Brain microvascular endothelial cell (primary cell): Measurements from ENCODE around the gene ZNF701.
"Not testable (repeated sequence)": the region's sequence is repeated elsewhere in the genome, so short reads cannot be mapped to it uniquely, and the experiment has no call there.

ENCODE experiments used
- DNase-seq: peaks from one replicate; pipeline ENCODE4 v3.0.0-alpha.2; 2020
- H3K27ac ChIP-seq: fragments of 250-450 bp; sonication (Bioruptor Pico); 2 replicates; pipeline ENCODE4 v1.5.1; 2020; ENCODE audit warnings: mild to moderate bottlenecking, moderate library complexity
- H3K27me3 ChIP-seq: fragments of 250-450 bp; sonication (Bioruptor Pico); replicated peaks from 2 replicates; pipeline ENCODE4 v1.5.1; 2020; ENCODE audit warnings: mild to moderate bottlenecking
- H3K36me3 ChIP-seq: fragments of 250-450 bp; sonication (Bioruptor Pico); replicated peaks from 2 replicates; pipeline ENCODE4 v1.5.1; 2020; ENCODE audit warnings: mild to moderate bottlenecking
- H3K4me3 ChIP-seq: 2 replicates; pipeline ENCODE4 v1.5.1; 2011; ENCODE audit warnings: low read depth, mild to moderate bottlenecking, control low read depth, low read length, moderate library complexity
- in situ Hi-C: cut with HindIII; loops from 2 replicates; pipeline ENCODE4 v1.10.0; 2017; ENCODE audit warnings: low sequenced_read_pairs, low pct_ligation_motif_present
- TF ChIP-seq, protein P1 (sequence below): IDR thresholded peaks from 2 replicates; pipeline ENCODE4 v1.5.1; 2011; ENCODE audit warnings: low read depth, mild to moderate bottlenecking, moderate library complexity, low read length, control low read depth, inconsistent platforms; ENCODE audit errors: missing control alignments

The ZNF701 gene

DNA sequence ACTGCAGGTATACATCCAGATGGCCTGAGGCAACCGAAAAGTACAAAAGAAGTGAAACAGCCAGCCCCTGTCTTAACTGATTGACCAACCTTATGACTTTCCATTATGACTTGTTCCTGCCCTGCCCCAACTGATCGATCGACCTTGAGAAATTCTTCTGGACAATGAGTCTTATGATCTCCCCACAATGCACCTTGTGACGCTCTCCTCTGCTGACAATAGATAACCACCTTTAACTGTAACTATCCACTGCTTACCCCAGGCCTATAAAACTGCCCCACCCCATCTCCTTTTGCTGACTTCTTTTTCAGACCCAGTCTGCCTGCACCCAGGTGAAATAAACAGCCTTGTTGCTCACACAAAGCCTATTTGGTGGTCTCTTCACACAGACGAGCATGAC lies 56.8 kb downstream of the ZNF701 start:
- peaks cover 4% of the 10 kb centered on the region for H3K36me3 ChIP-seq
- in situ Hi-C loops, result no loop called here
- no peak overlapping the region for H3K4me3 ChIP-seq
- TF ChIP-seq, protein P1, sequence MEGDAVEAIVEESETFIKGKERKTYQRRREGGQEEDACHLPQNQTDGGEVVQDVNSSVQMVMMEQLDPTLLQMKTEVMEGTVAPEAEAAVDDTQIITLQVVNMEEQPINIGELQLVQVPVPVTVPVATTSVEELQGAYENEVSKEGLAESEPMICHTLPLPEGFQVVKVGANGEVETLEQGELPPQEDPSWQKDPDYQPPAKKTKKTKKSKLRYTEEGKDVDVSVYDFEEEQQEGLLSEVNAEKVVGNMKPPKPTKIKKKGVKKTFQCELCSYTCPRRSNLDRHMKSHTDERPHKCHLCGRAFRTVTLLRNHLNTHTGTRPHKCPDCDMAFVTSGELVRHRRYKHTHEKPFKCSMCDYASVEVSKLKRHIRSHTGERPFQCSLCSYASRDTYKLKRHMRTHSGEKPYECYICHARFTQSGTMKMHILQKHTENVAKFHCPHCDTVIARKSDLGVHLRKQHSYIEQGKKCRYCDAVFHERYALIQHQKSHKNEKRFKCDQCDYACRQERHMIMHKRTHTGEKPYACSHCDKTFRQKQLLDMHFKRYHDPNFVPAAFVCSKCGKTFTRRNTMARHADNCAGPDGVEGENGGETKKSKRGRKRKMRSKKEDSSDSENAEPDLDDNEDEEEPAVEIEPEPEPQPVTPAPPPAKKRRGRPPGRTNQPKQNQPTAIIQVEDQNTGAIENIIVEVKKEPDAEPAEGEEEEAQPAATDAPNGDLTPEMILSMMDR, result no peak
- no peak overlapping the region for H3K27ac ChIP-seq
- no peak for DNase-seq
- H3K27me3 ChIP-seq, result no peaks in the 10 kb centered on the region

DNA sequence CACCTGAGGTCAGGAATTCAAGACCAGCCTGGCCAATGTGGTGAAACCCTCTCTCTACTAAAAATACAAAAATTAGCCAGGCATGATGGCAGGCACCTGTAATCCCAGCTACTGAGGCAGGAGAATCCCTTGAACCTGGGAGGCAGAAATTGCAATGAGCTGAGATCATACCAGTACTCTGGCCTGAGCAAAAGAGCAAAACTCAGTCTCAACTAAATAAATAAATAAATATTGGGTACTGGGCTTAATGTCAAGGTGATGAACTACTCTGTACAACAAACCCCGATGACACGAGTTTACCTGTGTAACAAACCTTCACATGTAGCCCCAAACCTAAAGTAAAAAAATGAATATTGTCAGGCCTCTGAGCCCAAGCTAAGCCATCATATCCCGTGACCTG lies 57.4 kb downstream of the ZNF701 start:
- H3K27ac ChIP-seq, H3K27me3 ChIP-seq, H3K36me3 ChIP-seq, DNase-seq, in situ Hi-C loops, H3K4me3 ChIP-seq: not testable (repeated sequence)

DNA sequence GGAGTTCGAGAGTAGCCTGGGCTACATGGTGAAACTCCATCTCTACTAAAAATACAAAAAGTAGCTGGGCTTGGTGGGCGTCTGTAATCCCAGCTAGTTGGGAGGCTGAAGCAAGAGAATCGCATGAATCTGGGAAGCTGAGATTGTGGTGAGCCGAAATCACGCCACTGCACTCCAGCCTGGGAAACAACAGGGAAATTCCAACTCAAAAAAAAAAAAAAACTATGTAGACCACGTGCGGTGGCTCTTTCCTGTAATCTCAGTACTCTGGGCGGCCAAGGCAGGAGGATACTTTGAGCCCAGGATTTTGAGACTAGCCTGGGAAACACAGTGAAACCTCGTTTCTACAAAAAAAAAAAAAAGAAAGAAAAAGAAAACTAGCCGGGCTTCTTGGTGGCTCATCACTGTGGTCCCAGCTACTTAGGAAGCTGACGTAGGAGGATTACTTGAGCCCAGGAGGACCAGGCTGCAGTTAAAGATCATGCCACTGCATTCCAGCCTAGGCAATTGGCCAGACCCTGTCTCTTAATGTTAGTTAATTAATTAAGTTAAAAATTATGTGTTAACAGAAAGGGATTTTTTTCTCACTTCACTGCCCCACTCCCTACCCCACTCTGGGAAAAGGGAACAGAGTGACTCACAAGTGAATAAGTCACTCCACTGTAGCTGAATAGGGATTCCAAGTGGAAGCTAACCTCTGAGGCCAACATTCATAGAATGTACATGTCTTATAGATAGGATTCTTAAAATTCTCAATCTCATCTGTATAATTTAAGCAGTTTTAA lies 65.9 kb downstream of the ZNF701 start:
- Histone ChIP-seq H3K27ac (no peak overlapping the region), H3K36me3 (no peaks in the 10 kb centered on the region), H3K27me3 (no peaks in the 10 kb centered on the region), H3K4me3 (no peak overlapping the region)
- DNase-seq, result no peak
- TF ChIP-seq, protein P1, result no peak
- in situ Hi-C loops, result no loop called here
